Ureter (tissue), 1 donor: ENCODE results near the gene IKBKE. TPM values are rescaled to one million over a fixed set of nuclear protein-coding genes. Genes with fewer than 3 reads are reported as not detected.

Source experiments
- DNase-seq: peaks from one replicate; pipeline ENCODE4 v3.0.0-alpha.2; 2020; ENCODE audit warnings: low spot score
- total RNA-seq: library from RNA; stranded (reverse); gene quantifications from one replicate; pipeline ENCODE4 v1.2.4, GENCODE V29; 2023
- donor health status: DM: yes; HTN: yes; CAD: no.

The IKBKE gene
- total RNA-seq, 1 donor from 2014 or later = 12.5 TPM

DNA sequence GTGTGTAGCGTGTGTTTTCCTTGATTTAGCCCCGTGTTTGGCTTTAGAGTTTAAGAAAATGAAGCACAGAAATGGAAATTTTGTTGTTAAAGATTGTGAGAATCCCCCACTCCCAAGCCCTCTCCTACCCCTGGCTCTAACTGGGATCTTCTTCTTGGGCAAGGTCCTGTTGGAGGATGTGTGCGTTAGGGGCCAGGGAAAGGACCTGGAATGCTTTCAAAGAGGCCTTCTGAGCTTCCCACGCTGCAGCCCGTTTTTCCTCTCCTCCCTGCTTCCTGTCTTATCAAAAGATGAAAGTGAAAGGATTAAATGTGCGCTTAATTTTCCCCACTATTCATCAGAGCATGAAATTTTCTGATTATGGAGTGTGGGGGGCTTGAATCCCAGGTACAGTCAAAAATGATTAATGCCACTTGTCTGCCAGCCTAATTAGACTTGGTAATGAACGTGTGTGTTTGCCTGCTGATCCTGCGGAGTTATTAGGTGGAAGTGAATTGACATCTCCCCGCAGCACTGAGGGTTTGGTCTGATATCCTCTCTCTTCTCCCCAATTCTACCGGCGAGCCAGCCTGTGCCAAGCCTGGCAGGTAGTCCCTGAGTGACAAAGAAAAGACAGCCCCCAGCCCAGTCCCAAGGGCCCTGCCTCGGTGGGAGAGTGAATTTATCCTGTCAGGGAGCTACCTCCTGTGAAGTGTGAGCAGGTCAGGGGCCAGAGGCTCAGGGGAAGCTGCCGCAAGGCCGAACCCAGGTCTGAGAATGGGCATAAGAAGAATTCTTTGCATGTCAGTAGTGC is 42.0 kb downstream of the IKBKE start:
- DNase-seq = no peak

DNA sequence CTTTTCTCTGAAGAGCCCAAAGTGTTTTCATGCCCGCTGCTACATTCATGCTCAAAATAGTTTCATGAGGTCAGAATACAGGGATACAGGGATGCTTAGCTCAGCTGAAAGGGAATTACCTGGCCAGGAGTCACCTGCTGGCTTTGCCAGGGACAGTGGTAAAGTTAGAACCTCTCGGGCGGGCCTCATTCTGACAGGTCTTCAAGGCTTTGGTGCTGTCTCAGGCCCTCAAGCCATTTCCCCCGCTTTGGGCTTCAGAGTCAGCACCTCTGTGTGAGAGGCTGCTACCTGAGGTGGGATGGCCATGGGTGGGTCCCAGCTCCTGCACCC is 42.5 kb downstream of the IKBKE start:
- no peak for DNase-seq

DNA sequence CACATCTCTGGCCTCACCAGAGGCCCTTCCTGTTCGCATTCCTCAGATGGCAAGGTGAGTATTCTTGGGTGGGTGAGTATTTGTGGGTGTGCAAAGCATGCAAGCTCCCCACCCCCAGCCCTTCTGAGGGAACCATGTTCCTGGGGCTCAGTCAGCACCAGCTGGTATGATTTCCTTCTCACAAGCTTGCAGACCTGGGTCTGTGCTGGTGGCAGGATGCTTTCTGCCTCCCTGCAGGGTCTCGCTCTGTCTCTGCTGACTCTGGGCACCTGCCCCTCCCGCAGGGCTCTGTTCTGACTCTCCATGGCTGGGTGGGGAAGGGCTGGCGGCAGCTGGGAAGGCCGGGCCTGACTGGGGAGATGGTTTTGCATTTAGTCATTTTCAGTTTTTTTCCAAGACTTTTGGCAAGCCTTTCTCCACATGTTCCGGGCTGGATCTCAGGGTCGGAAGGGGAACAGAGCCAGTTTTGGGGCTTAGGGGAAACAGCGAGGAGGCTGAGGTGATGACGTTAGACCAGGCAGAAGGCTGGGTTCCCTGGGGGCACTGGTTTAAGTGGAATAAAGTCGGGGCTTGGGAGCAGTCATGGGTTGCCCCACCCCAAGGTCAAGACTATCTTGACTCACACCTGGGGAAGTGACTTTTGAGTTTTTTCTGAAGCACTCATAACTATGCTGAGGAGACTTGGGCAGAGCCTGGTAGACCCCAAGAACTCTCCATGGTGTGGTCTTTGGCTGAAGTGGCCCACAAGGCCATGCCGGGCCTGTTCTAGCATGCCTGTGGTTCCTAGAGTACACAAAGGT is 43.2 kb downstream of the IKBKE start:
- peak; percentile 81 for DNase-seq

DNA sequence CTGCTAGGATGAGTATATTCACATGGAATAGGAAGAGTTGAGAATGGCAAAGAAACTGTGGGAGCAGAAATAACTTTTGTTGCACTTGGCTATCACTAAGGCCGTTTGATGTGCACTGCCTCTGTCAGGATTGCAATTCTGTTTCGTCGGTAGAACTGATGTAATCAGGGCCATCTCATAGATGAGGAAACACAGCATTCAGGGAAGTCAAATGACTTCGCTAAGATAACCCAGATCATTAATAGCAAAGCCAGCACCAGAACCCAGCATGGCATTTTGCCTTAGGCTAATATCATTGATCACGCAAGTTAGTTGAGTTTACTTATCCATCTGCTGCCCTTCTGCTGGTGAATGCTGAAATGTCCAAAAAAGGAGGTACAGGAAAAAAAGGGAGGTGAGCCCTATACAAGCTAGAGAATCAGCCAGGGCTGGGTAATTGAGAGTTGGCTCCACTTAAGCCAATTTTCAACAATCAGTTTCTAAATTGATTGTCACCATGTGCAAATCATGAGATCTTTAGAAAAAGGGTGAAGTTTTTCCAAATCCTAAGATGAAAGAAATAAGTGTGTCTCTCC is 44.6 kb downstream of the IKBKE start:
- no peak for DNase-seq

DNA sequence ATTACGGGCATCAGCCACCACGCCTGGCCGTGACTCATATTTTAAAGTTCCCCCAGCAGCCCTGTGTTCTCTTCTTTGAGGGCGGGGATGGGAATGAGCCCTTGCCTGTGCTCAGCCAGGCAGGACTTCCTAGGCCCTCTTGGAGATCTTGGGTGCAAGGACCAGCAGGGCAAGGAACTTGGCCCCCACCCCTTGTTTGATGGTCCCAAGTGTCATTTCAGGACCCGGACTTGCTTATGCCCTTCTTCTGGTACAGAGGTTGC is 46.4 kb downstream of the IKBKE start:
- DNase-seq = no peak

DNA sequence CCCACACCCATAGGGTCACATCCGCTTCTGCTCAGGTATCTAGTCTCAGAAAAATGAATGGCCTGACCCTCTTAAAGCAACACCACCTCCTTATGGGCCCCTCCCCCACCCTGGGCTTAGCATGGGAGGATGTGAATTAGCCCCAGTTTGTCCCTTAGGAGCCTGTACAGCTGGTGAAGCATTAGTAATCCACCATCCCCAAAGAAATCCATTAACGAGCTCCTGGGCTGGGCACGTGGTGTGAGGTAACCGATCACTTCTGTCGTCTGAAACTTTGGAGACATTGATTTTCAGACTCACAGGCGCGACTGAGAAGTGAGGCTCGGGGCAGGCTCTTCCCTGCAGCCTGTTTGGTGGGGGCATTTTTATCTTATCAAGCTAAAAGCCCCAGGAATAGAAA is 47.5 kb downstream of the IKBKE start:
- DNase-seq = no peak

DNA sequence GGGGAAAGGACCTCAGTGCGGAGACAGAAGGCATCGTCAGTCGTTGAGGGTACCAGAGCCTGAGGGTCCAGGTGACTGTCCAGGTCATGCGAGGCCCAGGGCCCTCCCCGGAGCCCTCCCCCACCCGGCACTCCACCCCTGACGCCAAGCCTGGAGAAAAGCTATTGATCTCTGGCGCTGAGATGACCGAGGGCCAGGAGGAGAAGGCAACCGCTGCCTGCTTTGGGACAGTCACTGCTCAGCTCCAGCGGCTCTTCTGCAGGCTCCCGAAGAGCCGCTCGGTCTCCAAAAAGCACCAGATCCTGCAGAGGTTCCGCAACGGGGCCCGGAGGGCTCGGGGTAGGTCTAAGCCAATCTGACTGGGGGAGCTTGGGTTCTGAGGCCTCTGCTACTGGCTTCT is 47.9 kb downstream of the IKBKE start:
- DNase-seq = no peak

DNA sequence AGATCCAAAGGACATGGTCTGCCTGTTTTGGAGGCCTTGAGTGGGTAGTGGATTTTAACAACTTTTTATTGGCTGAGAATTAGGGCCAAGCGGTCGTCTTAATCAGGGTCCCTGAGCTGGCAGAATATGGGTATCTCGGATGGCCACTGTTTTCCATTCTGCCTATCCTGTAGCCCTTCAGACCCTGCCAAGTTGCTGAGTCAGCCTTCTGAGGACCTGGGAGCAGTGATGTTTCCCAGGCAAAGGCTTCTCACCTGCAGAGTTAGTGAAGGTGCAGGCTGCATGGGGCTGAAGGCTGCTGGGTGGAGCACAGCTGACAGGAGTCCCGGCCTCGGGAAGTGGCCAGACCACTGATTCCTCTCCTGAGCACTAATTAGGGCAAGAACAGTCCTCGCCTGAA is 48.5 kb downstream of the IKBKE start:
- no peak for DNase-seq

DNA sequence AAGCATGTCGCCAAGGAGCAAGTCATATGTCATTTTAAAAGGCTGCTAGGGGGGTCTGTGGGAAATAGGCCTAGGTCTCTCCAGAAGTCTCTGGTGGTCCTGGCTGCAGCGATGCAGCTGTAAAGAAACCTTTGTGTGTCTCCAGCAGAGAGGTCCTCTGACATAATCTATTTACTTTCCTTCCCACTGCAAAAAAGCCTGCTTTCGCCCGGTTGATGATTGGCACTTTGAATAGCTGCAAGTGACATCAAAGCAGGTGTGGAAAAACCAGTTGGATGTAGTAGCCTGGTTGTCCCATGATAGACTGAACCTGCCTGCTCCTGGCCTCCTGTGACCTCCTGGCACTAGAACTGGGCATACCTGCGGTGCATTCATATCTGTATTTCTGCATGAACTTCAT is 50.9 kb downstream of the IKBKE start:
- no peak for DNase-seq

DNA sequence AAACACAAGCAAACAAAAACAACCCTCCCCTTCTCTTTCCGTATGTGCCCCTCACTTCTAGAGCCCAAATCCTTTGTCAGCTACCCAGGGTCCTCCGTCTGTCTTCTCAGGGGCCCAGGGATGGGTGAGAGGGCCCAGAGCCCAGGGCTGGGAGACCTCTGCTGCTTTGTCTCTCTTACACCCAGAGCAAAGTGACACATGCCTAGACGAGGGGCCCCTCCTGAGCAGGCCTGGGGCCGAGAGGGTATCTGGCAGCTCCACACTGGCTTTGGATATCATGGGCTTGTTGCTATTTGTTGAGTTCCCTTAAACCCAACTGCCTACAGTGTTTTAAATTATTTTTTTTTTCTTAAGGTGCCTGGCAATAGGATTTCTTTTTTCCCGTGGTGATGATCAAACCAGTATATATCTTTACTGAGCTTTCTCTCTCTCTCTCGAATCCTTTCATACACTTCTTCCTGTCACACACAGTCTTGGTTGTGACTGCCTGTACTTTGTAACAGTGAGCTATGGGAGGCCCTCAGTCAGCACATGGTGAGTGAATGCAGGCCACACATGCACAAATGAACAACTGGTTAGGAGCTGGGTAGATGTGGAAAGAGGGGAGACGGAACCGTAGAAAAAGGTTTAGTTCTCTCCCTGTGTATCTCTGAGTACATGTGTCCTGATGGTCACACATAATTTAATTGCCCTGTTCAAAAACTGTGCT is 51.6 kb downstream of the IKBKE start:
- DNase-seq = no peak

DNA sequence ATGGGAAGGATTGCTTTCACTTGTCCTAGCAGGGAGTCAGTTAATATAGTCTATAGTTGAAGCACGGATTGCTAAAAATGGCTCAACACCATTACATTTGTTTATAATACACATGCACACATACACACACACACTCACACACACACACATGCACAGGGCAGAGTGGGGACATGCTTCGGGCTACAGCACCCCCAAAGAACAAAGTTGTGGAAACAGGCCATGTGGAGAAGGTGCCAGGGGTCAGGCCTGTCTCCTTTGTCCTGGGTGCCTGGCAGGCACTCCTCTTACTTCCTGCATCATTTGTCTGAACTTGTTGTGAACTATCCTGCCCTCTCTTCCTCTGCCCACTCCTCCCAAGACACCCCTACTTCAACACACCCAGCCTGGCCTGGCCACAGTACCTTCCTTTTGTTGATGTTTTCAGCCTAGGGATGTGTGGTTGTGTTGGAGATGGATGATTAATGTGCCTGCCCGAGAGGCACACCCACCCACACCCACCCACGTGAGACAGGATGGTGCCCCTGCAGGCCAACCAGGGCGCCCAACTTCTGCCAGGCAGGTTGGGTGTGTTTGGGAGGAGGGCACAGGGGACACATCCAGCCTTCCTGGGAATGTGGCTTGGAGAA is 54.6 kb downstream of the IKBKE start:
- DNase-seq = no peak

DNA sequence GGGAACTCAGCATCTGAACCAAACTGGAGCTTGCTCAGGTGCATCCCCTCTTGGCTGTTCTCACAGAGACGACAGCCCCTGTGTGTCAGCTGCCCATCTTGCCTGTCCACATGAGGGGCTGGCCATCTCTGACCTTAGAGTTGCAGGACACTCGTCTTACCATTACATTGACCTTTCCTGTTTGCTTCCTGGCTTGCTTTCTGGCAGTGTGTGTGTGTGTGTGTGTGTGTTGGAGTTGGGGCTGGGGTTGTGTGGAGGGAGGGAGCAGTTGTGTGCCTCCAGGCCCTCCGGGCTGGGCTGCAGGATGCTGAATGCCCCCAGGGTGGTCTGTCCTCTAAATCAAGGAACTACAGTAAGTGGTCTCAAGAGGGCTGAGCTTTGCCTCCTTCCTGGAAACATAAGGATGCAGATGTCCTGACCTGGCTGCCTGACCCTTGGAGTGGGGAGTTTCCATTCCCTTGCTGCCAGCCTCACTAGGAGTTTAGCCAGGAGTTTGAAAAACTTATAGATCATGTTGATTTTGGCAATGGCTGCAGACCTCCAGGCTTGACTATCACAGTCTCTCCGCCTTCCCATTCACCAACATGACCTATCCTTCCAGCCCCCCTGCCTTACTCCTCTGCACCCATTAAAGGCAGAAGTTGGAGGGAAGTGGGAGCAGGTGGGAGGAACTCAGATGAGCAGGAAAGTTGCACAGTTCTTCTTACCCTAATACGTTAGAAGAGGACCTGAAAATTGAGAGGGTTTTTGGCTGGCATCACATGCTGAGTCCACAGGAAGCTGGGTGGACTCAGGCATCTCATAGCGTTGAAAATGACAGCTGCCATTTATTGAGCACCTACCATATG is 56.0 kb downstream of the IKBKE start:
- no peak for DNase-seq

DNA sequence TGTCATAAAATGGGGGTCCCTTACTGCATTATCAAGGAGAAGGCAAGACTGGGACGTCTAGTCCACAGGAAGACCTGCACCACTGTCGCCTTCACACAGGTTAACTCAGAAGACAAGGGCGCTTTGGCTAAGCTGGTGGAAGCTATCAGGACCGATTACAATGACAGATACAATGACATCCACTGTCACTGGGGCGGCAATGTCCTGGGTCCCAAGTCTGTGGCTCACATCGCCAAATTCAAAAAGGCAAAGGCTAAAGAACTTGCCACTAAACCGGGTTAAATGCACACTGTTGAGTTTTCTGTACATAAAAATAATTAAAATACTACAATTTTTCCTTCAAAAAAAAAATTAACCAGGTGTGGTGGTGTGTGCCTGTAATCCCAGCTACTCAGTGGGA is 59.1 kb downstream of the IKBKE start:
- DNase-seq = no peak

DNA sequence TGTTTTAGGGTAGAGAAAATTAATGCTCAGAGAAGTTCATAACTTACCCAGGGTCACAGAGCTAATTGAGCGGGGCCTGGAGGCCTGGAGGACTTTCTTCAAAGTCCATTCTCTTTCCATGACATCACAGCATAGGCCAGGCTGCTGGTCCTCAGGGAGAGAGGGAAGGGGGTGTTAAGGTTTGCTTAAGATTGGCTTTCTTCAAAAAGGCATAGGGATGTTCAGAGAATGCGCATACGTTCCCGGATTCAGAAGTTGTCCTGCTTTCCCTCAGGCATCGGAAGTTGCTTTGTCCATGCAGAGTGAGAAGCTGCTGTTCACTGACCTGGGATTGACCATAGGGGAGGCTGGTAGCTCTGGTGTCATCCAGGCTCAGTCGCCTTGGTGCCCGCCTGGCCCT is 62.1 kb downstream of the IKBKE start:
- no peak for DNase-seq

DNA sequence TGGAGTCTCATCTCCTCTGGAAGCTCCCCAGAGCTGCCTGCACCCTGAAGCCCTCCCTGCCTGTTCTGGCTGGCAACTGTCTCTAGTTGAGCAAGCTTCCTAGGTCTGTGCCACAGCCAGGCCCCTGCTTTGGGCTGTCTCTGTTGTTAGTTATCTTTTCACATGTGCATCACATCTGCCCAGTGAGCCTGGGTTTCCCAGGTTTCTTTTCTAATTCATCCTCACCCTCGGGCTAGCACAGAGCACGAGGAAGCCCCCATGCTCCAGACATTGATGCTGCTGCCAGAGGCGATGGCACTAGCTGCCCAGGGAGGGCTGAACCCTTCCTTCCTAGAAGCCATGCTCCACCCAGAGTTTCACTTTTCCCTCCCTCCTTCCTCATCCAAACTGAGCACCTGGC is 64.3 kb downstream of the IKBKE start:
- DNase-seq = no peak

DNA sequence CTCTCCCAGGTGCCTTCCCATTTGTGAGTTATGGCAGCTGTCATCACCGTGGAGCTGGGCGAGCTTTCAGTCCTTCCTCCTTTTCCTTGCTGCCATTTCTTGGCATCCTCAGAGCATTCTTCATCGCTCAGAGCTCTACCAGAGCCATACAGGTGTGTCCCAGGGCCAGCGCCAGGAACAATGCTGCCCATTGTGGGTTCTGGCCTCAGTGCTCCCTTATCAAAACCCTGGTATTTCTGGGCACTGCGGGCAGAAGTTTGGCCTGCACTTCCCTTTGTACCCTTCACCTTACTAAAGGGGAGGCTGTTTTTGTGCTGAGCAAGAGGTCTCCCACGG is 65.5 kb downstream of the IKBKE start:
- DNase-seq = no peak

DNA sequence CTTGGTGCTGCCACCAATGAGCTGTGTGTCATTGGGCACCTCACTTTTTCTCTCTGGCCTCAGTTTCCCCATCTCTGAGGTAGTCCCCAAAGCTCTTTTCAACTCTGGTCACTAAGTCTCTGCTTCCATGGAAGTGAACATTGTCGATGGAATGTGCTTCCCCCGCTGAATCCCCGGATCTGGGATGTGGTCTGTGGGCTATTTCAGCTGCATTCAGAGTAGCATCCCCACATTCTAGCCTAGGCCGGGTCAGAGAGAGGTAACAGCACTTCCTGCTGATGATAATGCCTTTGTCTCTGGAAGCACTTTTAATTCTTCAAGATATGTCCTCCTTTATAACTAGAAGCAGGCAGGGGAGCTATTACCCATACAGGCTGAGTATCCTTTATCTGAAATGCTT is 66.9 kb downstream of the IKBKE start:
- no peak for DNase-seq

DNA sequence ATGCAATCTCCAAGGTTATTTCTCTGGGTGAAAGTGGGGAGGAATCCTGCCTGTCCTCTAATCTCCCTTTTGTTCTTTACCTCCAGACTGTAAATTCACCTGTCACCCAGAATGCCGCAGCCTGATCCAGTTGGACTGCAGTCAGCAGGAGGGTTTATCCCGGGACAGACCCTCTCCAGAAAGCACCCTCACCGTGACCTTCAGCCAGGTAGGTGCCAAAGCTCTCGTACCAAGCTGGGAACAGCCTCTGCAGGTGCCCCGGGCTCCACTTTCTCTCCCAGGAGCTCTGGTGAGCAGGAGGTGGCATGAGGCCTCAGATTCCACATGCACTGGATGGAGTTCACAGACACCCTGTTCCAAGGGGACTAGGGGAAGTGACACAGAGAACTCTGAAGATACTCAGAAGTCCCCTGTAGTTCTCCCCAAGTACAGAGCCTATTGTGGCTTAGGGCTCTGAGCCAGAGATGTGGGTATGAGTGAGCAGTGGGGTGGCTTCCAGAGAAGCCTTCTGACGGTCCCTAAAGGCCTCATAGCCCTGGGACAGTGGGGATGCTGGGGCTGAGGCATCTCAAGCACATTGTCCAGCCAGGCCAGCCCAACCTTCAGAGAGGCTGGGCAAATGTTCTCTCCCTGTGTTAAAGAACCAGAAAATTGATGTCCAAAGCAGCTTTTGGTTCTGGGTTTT is 68.0 kb downstream of the IKBKE start:
- no peak for DNase-seq

DNA sequence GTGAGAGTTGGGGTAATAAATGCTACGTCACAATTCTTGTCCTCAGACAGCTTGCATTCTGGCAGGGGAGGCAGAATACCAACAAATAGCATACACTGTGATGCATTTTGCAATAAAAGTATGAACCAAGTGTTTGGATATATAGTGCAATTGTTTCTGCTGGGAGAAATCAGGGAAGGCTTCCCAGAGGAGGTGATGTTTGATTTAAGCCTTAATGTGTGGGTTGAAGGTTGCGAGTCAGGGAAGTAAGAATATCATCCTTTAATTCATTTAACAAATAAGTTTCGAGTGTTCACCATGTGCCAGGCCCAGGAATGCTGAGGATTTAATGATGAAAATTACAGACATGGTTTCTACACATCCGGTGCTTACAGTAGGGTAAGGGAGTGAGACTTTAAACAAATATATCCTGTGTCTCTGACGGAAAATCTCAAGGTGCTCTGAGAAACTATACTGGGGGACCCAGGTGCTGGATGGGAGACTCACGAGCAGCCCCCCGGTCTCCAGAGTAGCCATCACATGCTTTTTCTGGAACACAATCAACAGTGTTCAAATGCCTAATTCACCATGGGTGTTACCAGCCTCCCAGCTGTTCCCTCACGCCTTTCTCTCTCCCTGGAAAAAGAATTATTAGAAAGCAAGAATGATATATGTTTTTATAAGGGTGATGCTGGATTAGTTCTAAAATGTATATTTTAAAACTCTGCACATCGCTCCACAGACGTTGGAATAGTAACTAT is 68.8 kb downstream of the IKBKE start:
- no peak for DNase-seq
